SK-N-SH (cell line): Measurements from ENCODE around the gene CPA3.

Experiments
- CTCF ChIP-seq: fragments of 200-600 bp; sonication (generic); IDR thresholded peaks from 2 replicates; pipeline ENCODE4 v1.6.1; 2017; ENCODE audit warnings: antibody characterized with exemption, mild to moderate bottlenecking, moderate library complexity
- EZH2phosphoT487 ChIP-seq: fragments of 200-600 bp; sonication (generic); IDR thresholded peaks from 2 replicates; pipeline ENCODE4 v1.6.1; 2017; ENCODE audit warnings: low read depth, mixed run types, mild to moderate bottlenecking, antibody characterized with exemption, moderate library complexity, borderline replicate concordance
- RFX5 ChIP-seq: IDR thresholded peaks from 2 replicates; pipeline ENCODE4 v1.6.1; 2012; ENCODE audit warnings: mild to moderate bottlenecking, improper control_type of control experiment, low read length
- RXRA ChIP-seq: IDR thresholded peaks from 2 replicates; pipeline ENCODE4 v1.4.0; 2012; ENCODE audit warnings: low read depth, mild to moderate bottlenecking, borderline replicate concordance
- TEAD4 ChIP-seq: IDR thresholded peaks from 2 replicates; pipeline ENCODE4 v1.4.0; 2012; ENCODE audit warnings: mild to moderate bottlenecking, borderline replicate concordance; ENCODE audit not compliant: insufficient read depth
- YY1 ChIP-seq: IDR thresholded peaks from 2 replicates; pipeline ENCODE4 v1.4.0; 2012; ENCODE audit warnings: low read depth, mild to moderate bottlenecking
- TF ChIP-seq, protein P1 (sequence below): IDR thresholded peaks from 2 replicates; pipeline ENCODE4; 2012
- TF ChIP-seq, protein P2 (sequence below): IDR thresholded peaks from 2 replicates; pipeline ENCODE4 v1.4.0; 2012; ENCODE audit warnings: low read depth

- no peak for TF ChIP-seq RXRA
- no peak for TF ChIP-seq TEAD4
- no peak for TF ChIP-seq CTCF
- TF ChIP-seq, protein P1, sequence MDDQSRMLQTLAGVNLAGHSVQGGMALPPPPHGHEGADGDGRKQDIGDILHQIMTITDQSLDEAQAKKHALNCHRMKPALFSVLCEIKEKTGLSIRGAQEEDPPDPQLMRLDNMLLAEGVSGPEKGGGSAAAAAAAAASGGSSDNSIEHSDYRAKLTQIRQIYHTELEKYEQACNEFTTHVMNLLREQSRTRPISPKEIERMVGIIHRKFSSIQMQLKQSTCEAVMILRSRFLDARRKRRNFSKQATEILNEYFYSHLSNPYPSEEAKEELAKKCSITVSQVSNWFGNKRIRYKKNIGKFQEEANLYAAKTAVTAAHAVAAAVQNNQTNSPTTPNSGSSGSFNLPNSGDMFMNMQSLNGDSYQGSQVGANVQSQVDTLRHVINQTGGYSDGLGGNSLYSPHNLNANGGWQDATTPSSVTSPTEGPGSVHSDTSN: no peak
- TF ChIP-seq, protein P2, sequence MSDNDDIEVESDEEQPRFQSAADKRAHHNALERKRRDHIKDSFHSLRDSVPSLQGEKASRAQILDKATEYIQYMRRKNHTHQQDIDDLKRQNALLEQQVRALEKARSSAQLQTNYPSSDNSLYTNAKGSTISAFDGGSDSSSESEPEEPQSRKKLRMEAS: no peak
- no peak for TF ChIP-seq YY1
- no peak for TF ChIP-seq RFX5
- TF ChIP-seq EZH2phosphoT487: no peak
Measured at GRCh38 chr3:148924562-148924961, 59.5 kb downstream of the CPA3 start.
